ENCODE measurements around the gene ABCA4.

ABCA4 gene

DNA sequence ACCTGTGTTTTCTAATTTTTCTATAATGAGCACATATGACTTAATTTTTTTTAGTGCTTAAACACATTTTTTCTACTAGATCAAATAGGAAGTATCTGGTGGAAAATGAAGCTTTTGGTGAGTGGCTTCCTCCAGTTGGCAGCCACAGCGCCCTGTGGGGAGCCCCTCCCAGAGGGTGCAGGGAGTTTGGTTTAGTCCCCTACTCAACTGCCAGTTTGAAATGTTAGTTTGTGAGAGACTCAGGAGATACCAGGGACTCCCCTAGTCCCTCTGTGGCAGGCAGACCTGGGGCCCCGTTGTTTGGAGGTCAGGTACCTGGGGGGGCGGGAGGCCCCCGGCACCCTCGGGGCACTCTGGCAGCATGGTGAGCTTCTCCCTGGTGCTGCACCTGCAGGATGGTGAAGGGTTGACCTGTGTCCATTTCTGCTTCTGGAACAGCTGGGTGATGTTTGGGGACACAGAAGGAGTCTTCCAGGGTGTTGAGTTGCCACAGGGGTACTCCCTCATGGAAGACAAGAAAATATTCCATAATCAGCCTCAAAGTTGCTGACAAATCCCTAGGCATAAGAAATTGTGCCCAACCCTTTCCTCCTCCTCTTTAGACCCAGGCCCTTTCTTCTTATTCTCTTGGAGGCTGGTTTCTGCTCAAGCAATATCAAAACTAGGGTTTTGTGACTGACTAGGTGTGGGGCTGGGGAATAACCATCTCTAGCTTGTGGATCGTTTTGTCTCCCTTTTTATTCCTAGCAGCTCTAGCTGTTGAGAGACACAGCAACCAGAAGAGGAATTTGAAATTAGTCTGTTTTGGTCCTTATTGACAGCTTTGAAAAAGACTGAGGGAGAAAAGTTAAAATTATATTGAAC lies 91.6 kb downstream of the ABCA4 start:
- no peak for DNase-seq (ENCODE audit: low read depth in 2 of 2, low spot score in 1 of 2)

DNA sequence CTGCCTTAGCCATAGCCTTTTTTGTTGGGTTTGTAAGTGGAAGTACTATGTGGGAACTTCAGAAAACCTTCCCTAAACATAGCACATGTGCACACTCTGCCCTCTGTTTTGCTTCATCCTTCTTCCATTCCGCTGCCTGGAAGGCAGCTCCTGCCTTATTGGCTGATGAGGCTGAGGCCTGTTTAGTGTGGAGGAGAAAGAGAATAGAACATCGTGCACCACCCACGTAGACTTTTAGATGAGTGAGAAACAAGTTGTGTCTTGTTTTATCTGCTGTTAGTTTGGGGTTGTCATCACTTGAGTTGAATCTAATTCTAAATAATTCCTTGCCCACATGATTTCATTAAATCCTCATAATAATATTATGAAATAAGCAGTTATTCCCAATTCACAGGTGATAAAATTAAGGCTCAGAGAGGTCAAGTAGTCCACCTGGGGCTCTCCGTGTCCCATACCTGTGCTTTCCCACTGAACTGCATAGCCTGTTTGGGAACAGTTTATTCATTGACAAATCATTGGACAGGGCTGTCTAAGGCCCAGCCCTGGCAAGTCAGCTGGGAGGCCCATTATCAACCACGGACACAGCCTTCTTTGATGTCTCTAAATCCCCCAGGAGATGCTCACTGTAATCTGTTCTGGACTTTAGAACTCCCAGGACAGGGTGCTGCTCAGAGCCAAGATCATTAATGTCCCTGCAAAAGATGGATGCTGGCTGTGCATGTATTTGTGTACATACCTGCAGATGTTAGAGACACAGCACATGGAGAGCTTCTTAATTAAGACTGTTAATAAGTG lies 93.0 kb downstream of the ABCA4 start:
- no peak for DNase-seq (ENCODE audit: low read depth in 2 of 2, low spot score in 1 of 2)

DNA sequence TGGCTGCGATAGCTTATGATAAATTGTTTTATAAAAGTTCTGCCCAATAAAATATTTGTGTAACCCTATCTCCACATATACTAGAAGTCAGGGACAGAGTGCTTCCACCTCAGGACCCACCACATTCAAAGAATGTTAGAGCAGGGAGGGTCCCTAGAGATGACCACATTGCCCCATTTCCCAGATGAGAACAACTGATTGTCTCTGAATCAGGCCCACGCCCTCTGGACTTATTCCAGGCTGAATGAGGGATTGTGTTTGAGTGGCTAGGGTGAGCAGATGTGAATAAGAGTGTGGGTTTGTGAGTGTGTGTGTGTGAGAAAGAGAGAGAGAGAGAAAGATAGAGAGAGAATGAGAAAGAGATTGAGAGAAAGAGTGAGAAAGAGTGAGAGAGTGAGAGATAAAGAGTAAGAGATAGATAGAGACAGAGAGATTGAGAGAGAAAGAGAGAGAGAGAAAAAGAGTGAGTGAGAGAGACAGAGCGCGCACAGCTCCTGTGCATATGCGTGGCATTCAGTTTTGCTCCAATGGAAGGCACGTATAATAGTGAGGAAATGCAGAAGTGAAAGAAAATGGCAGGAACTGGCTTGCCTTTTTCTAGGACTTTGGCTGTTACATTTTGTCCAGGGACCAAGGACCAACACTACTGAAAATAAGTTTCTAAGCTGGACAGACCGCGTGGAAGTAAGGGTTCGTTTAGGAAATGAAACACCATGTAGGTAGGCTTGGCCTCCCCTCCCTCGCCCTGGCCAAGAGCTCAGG lies 94.1 kb downstream of the ABCA4 start:
- DNase-seq (ENCODE audit: low read depth in 2 of 2, low spot score in 1 of 2), result no peak

DNA sequence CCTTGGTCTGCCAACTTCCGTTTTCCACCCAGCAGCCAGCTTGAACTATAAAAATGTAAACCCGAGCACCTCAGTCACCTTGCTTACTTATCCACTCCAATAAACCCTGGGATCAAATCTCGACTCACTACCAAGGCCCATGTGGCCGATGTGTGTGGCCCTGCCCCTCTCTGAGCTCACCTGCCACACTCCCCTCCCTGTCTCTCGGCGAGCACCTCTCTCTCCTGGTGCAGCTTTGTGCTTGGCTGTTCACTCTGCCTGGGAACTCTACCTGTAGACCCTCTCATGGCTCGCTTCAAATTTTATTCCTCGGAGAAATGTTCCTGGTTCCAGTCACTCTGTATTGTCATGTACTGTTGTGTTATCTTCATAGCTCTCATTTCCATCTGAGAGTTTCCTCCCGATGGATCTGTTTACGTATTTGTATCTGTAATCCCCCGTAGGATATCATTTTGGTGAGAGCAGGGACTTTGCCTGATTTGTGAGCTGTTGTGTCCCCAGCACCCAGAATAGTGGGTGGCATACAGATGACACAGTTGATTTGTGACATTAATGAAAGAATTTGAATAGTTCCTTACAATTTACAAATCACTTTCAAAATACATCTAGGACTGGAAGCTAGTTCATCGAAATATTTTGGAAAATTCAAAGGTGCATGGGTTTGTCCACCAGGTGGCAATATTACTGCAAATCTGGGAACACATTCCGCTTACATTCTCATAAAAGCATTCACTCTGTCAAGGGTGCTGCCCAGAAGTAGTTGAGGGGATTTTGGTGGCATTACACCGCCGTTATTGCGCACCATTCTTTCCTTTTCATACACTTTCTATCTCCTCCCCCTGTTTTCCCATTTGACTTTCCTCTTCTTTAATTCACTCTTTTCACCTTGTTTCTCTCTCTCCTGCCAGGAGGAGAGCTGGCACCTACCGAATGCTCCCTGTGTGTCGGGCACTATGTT lies 95.3 kb downstream of the ABCA4 start:
- DNase-seq (ENCODE audit: low read depth in 2 of 2, low spot score in 1 of 2), result no peak

DNA sequence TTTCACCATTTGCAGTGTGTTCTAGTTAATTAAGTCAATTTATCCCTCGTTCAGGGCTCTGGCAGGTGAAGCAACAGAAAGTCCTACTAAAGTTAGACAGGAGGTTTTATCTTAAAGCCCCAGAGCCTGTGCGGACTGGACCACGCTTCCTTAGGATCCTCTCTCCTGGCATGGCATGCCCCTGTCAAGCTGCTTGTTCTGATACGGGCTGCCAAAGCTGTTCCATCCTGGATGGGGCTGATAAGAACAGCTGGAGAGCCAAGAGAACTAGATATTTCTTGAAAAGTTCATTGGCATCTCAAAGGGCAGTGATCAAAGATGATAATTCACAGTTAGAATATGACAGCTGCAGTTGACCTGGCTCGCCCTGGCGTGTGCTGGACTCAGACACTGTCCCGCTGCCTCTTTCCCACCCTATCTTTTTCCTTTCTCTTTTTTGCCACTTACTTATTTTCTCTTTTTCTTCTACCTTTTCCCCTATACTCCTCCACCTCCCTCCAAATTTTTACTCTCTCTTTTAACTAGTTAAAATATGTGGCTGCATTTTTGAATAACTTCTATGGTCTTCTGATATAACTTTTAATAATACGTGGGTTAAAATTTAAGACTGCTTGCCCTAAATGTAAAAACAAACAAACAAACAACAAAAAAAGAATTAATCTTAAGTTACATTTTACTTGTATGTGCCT lies 96.7 kb downstream of the ABCA4 start:
- no peak for DNase-seq (ENCODE audit: low read depth in 2 of 2, low spot score in 1 of 2)

DNA sequence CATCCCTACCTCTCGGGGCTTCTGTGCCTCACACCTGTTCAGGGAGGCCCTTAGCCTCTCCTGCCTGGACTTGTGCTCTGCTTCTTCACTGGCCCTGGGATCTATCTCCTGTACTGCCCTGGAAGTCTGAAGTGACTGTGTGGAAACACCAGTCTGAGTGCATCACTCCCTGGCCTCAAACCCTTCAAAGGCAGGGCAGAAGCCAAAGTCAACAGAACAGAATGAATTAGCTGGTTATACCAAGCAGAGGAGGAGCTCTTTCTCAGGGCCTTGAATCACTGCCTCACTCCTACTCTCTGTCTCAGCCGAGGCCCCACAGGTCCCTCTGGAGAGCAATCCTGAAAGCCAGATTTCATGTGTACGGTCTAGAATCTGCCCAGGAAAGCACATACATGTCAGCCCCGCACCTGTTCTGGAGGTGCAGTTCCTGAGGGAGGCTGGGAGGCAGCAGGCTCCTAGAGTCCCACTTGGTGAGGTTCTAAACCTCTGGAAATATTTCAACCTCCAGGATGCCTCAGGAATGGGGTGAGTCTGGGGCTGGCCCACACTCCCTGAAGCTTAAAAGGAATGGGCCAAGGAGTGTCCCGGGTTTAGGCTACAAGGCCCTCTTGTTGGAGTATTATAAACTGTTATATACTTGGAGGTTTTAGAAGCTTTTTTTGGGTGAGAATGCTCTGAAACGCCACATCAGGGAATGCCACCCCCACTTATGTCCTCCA lies 98.3 kb downstream of the ABCA4 start:
- DNase-seq (ENCODE audit: low read depth in 2 of 2, low spot score in 1 of 2), result no peak

DNA sequence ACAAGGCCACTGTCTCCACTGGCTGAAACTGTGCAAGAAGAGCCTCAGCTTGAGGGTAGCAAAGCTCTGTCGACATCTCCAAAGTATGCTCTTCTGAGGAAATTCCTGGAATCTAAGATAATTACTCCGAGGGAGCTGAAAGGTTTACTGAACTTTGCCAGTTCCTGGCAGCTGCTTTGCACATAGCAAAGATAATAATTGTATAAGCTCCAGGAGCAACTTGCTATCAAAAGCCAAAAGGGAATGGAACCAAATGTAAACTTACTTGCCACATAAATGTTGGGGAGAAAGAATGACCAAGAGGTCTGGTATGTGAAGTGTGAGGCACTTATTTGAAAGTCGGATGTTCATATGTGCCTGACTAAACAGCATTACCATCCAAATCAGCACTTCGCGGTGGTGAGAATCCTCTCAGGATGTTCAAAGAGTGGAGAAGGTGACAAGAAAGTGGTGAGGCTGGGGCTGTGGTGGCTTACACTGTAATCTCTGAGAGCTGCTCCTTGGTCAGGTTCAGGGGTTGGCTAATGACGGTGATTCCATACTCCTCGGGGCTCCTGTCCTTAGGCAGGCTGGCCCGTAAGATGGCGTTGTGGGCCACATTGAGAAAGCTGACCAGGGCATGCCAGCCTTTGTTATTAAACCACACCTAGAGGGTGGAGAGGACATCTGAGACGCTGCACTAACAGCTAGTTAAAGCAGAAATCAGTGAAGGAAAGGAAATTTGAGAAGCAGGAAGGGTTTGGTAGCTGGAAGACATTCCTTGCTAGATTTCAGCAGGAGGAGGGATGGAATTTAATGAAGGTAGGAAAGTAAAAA lies 100.0 kb downstream of the ABCA4 start:
- no peak for DNase-seq (ENCODE audit: low read depth in 2 of 2, low spot score in 1 of 2)

DNA sequence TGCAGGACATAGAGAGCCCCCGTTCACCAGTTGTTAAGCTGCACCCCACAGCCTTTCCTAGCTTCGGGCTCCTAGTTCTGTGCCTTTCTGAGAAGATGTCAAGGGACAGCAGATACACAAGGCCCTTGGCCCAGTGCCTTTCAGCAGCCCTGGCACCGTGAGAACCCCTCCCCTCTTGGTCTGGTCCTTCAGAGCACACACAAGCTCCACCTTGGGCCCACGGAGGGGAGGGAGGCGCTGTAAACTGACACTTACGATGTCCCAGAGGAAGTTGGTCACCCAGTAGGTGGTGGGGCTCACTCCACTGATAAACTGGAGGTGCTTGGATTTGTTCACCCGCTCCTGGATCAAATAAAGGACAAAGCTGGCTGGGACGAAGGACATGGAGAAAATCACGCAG lies 101.6 kb downstream of the ABCA4 start:
- no peak for DNase-seq (ENCODE audit: low read depth in 2 of 2, low spot score in 1 of 2)

DNA sequence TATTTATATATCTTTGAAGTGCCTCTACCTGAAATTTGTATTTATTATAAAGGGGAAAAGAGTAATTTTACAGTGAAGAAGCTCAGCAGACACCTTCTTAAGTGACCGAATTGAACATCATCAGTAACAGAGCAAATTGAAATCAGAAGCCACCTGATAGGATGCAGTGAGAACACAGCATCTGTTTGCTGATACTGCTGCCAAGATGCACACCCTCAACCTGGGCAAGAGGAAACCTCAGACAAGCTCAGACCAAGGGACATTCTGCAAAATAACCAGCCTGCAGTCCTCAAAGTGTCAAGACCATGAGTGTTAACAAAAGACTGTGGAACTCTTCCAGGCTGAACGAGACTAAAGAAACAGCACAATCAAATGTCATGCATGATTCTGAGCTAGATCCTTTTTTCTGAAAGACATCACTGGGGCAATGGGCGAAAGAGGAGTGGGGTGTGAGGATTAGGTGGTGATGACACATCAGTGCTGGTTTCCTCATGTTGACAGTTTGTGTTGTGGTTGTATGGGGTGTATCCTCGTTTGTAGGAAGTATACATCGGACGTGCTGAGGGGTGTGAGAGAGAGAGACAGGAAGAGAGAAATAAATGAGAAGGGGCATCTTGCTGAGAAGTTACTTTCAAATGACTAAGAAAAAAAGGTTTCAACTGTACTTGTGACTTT lies 103.7 kb downstream of the ABCA4 start:
- DNase-seq (ENCODE audit: low read depth in 2 of 2, low spot score in 1 of 2), result peak in 1 of 2 donors; percentile 12

DNA sequence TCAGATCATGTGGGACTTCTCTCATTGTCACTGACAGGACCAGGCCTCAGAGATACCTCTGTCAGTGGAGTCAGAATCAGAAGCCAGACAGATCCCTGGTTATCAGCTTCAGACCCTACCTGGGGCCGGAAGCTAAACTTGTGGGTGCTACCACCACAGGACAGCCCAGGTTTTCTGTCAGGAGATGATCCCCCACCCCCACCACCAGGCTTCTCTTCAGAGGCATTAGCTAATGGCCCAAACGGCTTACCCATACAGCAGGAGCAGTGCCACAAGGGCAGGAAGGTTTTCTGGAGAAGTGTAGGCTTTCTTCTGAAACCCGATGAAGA lies 105.5 kb downstream of the ABCA4 start:
- no peak for DNase-seq (ENCODE audit: low read depth in 2 of 2, low spot score in 1 of 2)

DNA sequence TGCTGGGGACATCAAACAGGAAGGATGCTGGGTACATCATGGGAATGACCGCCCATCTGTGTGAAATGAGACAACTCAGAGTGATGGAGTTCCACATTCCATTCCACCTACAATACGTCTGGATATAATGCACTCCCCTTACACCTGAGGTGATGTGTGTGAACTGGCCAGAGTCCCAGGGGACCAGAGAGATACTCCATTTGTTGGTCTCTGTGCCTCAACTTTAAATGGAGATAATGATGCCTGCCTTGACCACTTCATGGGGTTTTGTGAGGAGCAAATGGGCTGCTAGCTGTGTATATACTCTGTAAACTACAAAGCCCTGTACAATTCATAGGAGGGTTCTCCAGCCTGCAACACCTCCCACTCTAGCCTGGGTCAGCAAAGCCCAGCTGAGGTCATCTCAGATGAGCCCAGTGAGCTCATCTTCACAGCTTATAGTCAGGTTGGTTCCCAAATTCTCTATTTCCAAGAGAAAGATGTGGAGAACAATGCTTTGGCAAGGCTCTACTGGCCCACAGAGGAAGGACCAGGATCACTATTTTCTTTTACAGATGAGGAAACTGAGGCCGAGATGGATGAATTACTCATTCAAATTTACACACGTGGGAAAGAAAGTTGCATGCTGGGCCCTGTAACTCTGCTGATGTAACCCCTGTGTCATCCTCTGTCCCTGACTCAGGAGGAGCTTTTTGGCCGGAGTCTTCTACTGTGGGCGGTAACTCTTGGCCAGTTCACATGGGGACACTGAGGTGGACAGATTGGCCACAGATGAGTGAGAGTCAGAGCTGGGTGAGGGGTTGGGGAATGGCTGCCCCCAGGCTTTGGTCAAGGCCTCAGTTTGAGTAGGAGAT lies 106.1 kb downstream of the ABCA4 start:
- no peak for DNase-seq (ENCODE audit: low read depth in 2 of 2, low spot score in 1 of 2)

DNA sequence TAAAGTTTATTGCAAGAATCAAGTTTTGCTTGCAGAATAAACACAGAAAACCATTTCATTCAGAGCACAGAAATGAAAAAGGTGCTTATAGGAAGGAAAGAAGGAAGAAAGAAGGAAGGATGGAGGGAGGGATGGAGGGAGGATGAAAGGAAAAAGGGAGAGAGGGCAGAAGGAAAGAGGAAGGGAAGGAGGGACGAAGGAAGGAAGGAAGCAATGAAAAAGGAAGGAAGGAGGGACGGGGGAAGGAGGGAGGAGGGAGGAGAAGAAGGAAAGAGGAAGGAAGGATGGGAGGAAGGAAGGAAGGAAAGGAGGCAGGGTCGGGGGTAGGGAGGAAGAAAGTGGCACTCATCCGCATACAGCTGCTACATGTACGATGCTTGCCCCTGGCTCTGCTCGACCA lies 106.9 kb downstream of the ABCA4 start:
- DNase-seq (ENCODE audit: low read depth in 2 of 2, low spot score in 1 of 2), result no peak

DNA sequence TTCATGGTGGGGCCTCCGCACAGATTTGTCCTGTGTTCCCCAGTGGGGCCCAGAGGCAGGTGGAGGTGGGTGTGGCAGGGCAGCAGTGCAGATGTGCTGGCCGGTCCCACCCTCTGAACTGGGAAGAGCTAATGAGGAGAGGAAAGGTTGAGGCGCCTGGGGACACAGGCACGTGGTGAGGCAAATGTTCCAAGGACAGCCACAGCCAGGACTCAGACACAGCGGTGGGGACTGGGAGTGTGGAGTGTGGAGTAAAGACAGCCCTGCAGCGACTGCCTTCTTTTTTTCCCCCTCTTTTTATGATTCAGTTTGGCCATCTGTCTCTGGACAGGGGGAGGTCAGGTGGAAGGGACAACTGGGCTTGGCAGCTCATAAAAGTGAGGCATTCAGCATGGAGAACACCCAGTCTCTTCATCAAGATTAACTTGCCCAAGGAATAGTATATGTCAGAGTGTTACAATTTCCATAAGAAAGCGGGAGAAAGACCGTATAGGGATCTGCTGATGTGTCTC lies 107.5 kb downstream of the ABCA4 start:
- DNase-seq (ENCODE audit: low read depth in 2 of 2, low spot score in 1 of 2), result no peak

DNA sequence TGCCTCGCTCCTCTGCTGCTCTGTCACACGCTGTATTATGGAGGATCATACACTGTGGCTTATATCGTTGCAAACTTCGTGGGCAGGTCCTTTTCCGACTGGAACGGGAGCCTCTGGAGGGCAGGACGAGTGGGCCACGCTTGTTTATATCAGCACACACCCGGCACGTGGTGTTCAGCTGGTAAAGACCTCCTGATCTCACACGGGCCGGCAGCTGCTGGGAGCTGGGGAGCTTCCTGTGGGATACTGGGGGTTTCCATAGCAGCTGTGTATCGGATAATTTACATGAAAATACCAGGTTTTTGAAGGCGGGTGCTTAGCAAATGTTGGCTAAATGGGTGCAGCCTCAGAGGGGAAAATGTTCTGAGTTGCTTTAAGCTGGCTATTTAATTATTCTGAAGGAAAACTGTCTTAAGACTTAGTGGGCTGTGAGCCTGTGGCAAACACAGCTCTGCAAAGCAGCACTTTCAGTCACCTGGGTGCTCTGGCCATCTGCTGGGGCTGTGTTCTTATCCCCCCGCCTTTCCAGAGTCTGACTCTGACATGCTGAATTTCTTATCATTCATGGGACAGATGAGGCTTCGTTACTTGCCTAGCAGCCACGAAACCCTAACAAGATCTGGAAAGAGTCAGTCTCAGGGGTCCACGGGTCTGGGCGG lies 108.1 kb downstream of the ABCA4 start:
- no peak for DNase-seq (ENCODE audit: low read depth in 2 of 2, low spot score in 1 of 2)

DNA sequence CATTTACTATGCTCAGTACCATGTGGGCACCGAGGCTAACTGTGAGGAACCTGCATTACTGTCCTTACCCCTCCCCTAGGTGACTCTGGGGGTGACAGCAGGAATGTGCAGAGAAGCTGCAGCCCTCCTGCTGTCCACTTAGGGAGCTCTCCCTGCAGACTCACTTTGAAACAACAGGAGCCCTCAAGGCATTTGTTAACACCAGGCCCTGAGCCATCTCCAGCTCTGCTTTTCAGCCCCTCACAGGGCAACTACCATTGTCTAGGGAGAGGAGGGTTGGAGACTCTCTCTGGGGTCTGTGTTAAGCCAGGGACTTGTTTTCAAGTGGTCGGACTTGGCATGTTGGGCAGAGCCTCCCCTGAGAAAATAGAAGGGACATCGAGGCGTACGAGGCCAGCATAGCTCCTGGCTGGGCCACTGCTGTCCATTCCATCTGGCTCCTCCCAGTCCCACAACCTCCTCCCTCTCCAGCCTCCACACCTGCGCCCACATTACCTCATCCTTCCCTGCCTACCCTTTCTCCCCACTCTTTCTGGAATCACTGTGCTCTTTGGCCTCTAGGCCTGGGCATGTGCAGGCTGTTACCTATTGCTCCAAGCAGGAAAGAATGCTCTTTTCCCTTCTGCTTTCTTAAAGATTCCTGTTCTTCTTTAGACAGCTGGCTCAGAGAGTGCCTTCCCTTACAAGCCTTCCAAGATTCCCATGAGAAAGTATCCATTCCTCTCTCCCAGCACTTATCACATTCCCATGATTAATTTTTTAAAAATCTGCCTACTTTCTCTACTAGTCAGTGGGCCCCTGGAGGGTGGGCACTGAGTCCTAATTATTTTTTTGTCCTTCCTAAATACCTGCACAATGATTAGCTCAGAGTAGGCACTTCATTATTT lies 109.0 kb downstream of the ABCA4 start:
- no peak for DNase-seq (ENCODE audit: low read depth in 2 of 2, low spot score in 1 of 2)

All from stimulated activated CD8-positive, alpha-beta memory T cell treated with anti-CD3 and anti-CD28 coated beads, Interleukin-4, amount 100 ng/mL, for 4 hours (primary cell).